Thoracic aorta (tissue), 2 donors: ENCODE results near the gene BRF1. TPM values are rescaled to one million over a fixed set of nuclear protein-coding genes. Genes with fewer than 3 reads are reported as not detected.

Experiments used
- ATAC-seq: fragments of 150-250 bp; one replicate; pipeline ENCODE4 v1.8.0; 2017; ENCODE audit warnings: low read depth; ENCODE audit not compliant: insufficient number of reproducible peaks, low FRiP score
- DNase-seq: peaks from one replicate; pipeline ENCODE4 v3.0.0-alpha.2; 2020; ENCODE audit warnings: low spot score
- H3K27ac ChIP-seq, 2 donors: fragments of 200-600 bp; sonication (generic); 1 replicate in 1 of 2; 2 replicates in 1 of 2; pipeline ENCODE4 v1.5.1; 2016; ENCODE audit warnings: mild to moderate bottlenecking in 2 of 2, moderate library complexity in 2 of 2
- H3K27me3 ChIP-seq: fragments of 200-600 bp; sonication (generic); replicated peaks from 2 replicates; pipeline ENCODE4 v1.6.0; 2016; ENCODE audit warnings: mild to moderate bottlenecking; ENCODE audit not compliant: insufficient read depth
- H3K36me3 ChIP-seq: fragments of 200-600 bp; sonication (generic); one replicate; pipeline ENCODE4 v1.5.1; 2016
- H3K4me1 ChIP-seq, 2 donors: fragments of 200-600 bp; sonication (generic); 1 replicate in 1 of 2; 2 replicates in 1 of 2; pipeline versions ENCODE4 v1.5.1 to v1.6.0; 2016; ENCODE audit warnings: low read depth in 2 of 2, mild to moderate bottlenecking in 1 of 2; ENCODE audit not compliant: control insufficient read depth in 1 of 2
- H3K4me3 ChIP-seq: fragments of 200-600 bp; sonication (generic); 2 replicates; pipeline ENCODE4 v1.5.1; 2016; ENCODE audit warnings: mild to moderate bottlenecking
- H3K9me3 ChIP-seq: fragments of 200-600 bp; sonication (generic); 2 replicates; pipeline ENCODE4 v1.5.1; 2016
- CTCF ChIP-seq: fragments of 200-600 bp; sonication (generic); IDR thresholded peaks from one replicate; pipeline ENCODE4 v1.5.1; 2019; ENCODE audit warnings: antibody characterized with exemption
- total RNA-seq, 2 donors: library from RNA; depleted of rRNA; stranded (reverse); fragments of >200 nt; gene quantifications; one replicate each; pipeline versions ENCODE4 v1.1.0 to v1.2.3, GENCODE V29; 2016

Gene BRF1
- 10 to 100 TPM; 49.4 to 80.5 TPM for total RNA-seq

DNA sequence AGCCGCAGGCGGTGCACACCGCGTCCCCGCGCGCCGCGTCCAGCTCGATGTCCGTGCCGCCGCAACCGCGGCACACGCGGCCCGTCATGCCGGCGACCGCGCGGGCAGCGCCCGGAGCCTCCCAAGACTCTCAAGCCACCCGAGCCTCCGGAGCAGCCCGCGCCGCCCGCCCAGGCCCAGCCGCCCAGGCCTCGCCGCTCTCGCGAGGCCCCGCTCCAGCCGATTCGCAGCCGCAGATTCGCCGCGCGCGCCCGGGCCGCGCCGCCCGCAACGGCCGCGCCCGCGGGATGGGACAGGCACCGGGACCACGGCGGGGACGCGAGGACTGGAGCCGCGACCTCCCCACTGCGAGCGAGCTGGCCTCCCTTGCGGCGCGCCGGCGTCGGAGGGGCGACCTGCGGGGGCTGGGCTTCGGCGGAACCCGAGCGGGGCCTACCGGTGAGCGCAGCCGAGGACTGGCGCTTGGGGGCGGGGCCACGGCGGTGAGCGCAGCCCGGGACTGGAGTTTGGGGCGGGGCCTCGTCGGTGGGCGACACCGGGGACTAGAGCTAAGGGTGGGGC lies at the start of gene BRF1:
Gene BRF1, minus strand, starts transcription at position 460 of the 561 bp plus-strand sequence. Its CDS starts 372 bp downstream, at position 88.
- Histone ChIP-seq H3K4me1 (peaks cover 11 to 22% of the 10 kb centered on the region in 2 donors), H3K9me3 (no peaks in the 10 kb centered on the region), H3K27ac (peak within 1 kb of the TSS; percentile 95 to 97), H3K27me3 (no peaks in the 10 kb centered on the region), H3K36me3 (no peaks in the 10 kb centered on the region), H3K4me3 (peak within 1 kb of the TSS; percentile 93)
- DNase-seq (peak; percentile 82), ATAC-seq (peak; percentile 93)
- TF ChIP-seq CTCF: no peak

GRCh38 chr14:105349992-105350391 lies 49.2 kb upstream of the BRF1 start:
- Histone ChIP-seq H3K4me3 (no peak overlapping the region), H3K27ac (no peak overlapping the region), H3K4me1 (no peaks in the 10 kb centered on the region), H3K9me3 (no peaks in the 10 kb centered on the region), H3K36me3 (peaks cover 5% of the 10 kb centered on the region), H3K27me3 (no peaks in the 10 kb centered on the region)
- no peak for DNase-seq
- TF ChIP-seq CTCF: no peak
- no peak for ATAC-seq

- Histone ChIP-seq H3K9me3 (no peaks in the 10 kb centered on the region), H3K27ac (no peak overlapping the region), H3K36me3 (peaks cover 5% of the 10 kb centered on the region), H3K27me3 (no peaks in the 10 kb centered on the region), H3K4me3 (no peak overlapping the region), H3K4me1 (no peaks in the 10 kb centered on the region)
- TF ChIP-seq CTCF: no peak
- DNase-seq (no peak), ATAC-seq (no peak)
Measured at GRCh38 chr14:105348945-105349699, 48.3 kb upstream of the BRF1 start.

DNA sequence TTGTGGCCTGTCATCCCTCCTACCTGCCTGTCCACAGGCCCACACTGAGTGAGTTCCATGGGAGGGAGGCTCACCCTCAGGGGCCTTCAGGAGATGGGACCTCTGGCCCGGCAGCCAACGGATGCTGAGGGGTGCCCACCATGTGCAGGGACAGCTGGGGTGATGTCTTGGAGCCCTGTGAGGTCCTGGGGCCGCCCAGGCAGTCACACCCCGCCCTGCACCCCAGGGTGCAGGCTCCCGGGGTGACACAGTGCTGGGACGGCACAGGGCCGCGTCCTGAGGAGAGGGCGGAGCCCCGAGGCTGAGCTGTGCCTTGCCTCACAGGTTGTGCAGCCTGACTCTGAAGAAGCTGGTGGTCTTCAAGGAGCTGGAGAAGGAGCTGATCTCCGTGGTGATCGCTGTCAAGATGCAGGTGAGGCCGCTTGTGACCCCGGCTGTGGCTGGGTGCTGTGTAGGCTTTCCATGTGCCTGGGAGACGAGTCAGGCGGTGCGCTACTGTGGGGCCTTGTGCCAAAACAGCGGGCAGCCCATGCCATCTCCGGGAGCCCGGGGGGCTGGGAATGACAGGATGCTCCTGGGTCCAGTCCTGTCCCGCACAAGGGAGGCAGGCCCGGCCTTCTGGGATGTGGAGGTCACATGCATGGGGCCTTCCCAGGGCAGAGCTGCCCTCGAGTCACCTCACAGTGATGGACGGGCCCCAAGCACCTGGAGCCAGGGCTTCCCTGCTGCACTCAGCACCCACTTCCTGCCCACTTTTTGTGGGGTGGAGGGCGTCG lies 47.6 kb upstream of the BRF1 start:
- Histone ChIP-seq H3K36me3 (no peaks in the 10 kb centered on the region), H3K4me1 (no peaks in the 10 kb centered on the region), H3K4me3 (no peak overlapping the region), H3K27me3 (no peaks in the 10 kb centered on the region), H3K9me3 (no peaks in the 10 kb centered on the region), H3K27ac (no peak overlapping the region)
- no peak for ATAC-seq
- no peak for TF ChIP-seq CTCF
- no peak for DNase-seq

- H3K9me3 ChIP-seq: no peaks in the 10 kb centered on the region
- H3K36me3 ChIP-seq: no peaks in the 10 kb centered on the region
- no peaks in the 10 kb centered on the region for H3K27me3 ChIP-seq
- no peak overlapping the region for H3K27ac ChIP-seq
- no peak for TF ChIP-seq CTCF
- no peak for ATAC-seq
- no peak for DNase-seq
- H3K4me1 ChIP-seq: no peaks in the 10 kb centered on the region
- no peak overlapping the region for H3K4me3 ChIP-seq
Measured at GRCh38 chr14:105347587-105347968, 46.8 kb upstream of the BRF1 start.
